Stimulated activated CD8-positive, alpha-beta memory T cell treated with anti-CD3 and anti-CD28 coated beads, Interleukin-15, amount 100 ng/mL, for 48 hours (primary cell): ENCODE data around the gene DPF3.
"Not testable (repeated sequence)": the region's sequence is repeated elsewhere in the genome, so short reads cannot be mapped to it uniquely, and the experiment has no call there.

ENCODE experiments used
- DNase-seq, 2 donors: peaks; one replicate each; pipeline ENCODE4 v3.0.0-alpha.2; 2020; ENCODE audit warnings: low read depth in 2 of 2

Gene DPF3

GRCh38 chr14:72774894-72775620 is 118.8 kb downstream of the DPF3 start:
- no peak for DNase-seq

GRCh38 chr14:72774141-72774540 is 119.8 kb downstream of the DPF3 start:
- DNase-seq = no peak

- DNase-seq = no peak
Observed at GRCh38 chr14:72771561-72771960, 122.3 kb downstream of the DPF3 start.

GRCh38 chr14:72766296-72766695 is 127.6 kb downstream of the DPF3 start:
- DNase-seq = no peak

- no peak for DNase-seq
Observed at GRCh38 chr14:72763892-72764291, 130.0 kb downstream of the DPF3 start.

- DNase-seq = no peak
Observed at GRCh38 chr14:72759670-72760069, 134.2 kb downstream of the DPF3 start.

GRCh38 chr14:72758993-72759392 is 134.9 kb downstream of the DPF3 start:
- DNase-seq = no peak

GRCh38 chr14:72758420-72758819 is 135.5 kb downstream of the DPF3 start:
- no peak for DNase-seq

GRCh38 chr14:72756967-72757366 is 136.9 kb downstream of the DPF3 start:
- DNase-seq = no peak

GRCh38 chr14:72755766-72756165 is 138.1 kb downstream of the DPF3 start:
- DNase-seq = no peak

- DNase-seq = no peak
Observed at GRCh38 chr14:72754949-72755348, 139.0 kb downstream of the DPF3 start.

- no peak for DNase-seq
Observed at GRCh38 chr14:72753879-72754400, 140.0 kb downstream of the DPF3 start.

- no peak for DNase-seq
Observed at GRCh38 chr14:72753044-72753710, 140.7 kb downstream of the DPF3 start.

- DNase-seq = no peak
Observed at GRCh38 chr14:72752034-72752412, 141.9 kb downstream of the DPF3 start.

- no peak for DNase-seq
Observed at GRCh38 chr14:72751276-72752033, 142.4 kb downstream of the DPF3 start.

GRCh38 chr14:72748921-72749320 is 145.0 kb downstream of the DPF3 start:
- not testable (repeated sequence) for DNase-seq

- DNase-seq = no peak
Observed at GRCh38 chr14:72747652-72748051, 146.2 kb downstream of the DPF3 start.

- no peak for DNase-seq
Observed at GRCh38 chr14:72745991-72746980, 147.6 kb downstream of the DPF3 start.

- no peak for DNase-seq
Observed at GRCh38 chr14:72745546-72745945, 148.4 kb downstream of the DPF3 start.

- no peak for DNase-seq
Observed at GRCh38 chr14:72744416-72745120, 149.3 kb downstream of the DPF3 start.

- DNase-seq = no peak
Observed at GRCh38 chr14:72743626-72744025, 150.3 kb downstream of the DPF3 start.
